HG02759 (cell line): ENCODE data around the gene NARF.
A peak's percentile ranks its signal among the peaks of the same experiment; 100 is the strongest.
"Not testable (repeated sequence)": the region's sequence is repeated elsewhere in the genome, so short reads cannot be mapped to it uniquely, and the experiment has no call there.

Source experiments
- ATAC-seq: cut with Tn5 transposase; IDR thresholded peaks from one replicate; pipeline ENCODE4 v1.9.1; 2021; ENCODE audit warnings: mild to moderate bottlenecking, moderate library complexity; ENCODE audit not compliant: unreplicated experiment

NARF gene

DNA sequence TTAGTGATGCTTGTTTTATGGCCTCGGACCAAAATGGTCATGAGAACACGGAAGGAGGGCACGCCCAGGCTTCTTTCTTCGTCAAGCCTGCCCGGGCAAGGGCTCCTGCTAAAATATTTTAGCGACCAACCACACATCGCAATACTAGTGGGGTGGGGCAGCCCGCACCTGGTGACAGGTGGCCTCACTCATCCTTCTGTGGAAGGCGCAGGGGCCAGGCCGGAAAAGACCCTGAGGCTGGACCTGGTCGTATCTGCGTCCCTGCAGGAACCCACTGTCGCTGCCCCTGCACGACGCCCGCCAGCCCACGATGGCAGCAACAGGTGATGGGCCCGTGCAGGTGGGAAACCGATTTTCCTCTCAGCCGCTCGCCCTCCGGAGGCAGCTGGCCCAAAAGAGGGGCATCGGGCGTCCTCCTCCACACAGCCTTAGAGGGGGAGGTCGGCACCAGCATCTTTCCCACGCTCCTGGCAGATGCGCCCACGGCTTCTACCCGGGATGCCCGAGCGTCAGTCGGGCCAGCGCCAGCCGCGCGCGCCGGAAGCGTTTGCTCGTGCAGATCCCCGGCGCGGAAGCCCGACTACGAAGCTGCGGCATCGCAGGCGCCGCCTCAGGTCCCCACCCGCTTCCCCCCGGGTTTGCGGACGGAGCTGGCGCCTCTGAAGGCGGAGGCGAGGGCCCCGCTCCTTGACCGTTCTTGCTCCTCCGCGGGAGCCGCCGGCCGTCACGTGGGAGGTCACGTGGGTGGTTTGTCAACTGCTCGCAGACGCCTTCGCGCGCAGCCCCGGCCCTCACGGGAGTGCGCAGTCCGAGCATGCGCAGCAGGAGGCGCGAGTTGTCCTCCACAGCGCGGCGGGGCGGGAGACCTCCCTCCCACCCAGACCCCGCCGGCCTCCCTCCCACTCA, 38.2 kb downstream of the NARF start:
- peak; percentile 74 for ATAC-seq

DNA sequence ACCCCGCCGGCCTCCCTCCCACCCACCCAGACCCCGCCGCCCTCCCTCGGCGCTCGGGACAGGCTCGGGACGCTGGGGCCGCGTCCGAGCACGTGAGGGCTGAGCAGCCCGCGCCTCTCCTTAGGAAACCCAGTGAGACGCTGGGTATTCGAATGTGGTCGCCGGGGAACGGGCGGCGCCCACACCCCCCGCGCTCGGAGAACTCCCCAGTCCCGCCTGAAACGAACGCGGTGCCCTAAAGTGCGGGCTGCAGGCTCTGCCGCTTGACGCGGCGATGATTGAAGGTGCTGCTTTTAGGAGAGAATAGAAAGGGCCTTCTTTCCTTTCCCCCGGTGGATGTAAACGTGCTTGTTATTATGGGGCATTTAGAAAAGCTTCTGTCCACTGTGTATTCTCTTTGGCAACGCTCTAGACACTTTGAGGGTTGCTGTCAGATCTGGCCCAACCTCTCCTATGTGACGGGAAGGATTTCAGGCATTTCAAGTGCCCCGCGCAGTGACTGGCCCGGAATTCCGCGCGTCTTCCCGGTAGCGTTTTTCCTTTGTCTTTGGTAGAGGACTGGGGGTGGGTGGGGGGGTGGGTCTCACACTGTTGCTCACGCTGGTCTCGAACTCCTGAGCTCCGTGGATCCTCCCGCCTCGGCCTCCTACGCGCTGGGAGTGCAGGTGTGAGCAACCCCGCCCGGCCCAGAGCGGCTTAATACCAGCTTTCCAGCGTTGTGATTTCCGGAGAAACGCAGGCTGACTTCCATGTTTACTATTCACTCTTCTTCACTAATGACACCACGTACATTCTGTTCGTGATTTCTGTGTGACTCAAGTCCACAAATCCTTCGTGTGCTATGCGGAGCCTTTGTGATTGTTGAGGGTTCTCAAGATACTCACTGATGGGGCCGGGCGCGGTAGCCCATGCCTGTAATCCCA, 39.2 kb downstream of the NARF start:
- peak; percentile 19 for ATAC-seq

DNA sequence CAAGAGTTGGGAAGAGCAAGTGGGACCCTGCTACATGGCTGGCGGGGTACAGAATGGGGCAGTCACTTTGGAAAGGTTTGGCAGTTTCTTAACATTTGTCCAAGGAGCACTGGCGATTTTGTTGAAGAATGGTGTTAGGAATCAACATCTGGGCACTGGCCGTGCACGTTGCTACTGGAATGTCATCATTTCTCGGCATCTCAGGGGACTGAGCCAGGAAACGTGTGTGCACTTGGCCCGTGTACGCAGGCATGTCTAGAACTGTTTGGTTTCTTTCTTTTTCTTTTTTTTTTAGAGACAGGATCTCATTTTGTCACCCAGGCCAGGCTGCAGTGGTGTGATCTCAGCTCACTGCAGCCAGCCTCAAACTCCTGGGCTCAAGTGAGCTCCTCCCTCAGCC, 43.7 kb downstream of the NARF start:
- no peak for ATAC-seq

DNA sequence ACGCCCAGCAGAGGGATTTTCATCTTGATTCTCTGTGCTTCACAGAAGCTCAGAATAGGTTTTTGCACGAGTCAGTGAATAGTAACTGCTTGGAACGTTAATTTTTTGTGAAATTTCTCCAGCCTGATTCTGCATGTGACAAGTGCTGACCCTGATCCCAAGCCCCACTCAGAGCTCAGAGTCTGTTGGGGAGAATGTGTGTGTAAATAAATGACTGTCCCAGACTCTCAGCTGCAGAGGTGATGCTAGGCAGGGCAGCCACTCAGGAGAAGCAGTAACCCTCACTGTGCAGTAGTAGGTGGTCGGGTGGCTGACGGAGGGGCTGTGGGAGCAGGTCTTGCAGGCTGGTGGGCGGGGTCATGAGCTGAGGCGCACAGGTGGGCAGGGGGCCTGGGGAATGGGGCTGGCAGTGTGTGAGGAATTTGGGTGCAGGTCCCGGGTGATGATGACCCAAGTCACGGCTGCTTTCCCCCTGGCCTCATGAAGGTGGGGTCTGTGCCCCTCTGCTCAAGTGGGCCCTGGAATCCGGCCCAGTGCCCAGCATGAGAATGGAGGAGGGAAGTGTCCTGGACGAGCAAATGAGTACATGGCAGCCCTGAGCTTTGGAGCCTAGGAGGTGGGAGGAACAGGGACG, 44.7 kb downstream of the NARF start:
- ATAC-seq: no peak

DNA sequence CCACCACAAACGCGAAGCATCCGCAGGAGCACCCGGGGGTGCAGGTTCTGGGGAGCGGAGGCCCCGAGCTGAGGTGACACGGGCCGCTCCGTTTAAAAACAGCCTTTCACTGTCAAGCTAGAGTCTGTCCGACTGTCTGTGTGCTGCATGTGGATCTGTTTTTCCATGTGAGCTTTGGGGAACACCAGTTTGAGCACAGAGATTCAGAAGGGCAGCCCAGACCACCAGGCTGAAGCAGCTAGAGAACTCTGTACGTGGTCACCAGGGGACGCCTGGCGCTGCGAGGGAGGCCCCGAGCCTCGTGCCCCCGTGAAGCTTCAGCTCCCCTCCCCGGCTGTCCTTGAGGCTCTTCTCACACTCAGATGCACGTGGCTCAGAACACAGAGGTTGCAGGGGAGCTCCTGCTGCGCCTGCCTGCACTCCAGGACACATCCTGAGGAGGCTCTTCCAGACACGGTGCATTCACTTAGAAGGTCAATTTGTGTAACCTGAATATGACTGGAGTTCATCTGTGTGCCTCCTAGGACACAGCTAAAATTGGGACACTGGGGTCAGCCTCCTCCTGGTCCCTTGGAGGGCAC, 45.3 kb downstream of the NARF start:
- ATAC-seq: no peak

DNA sequence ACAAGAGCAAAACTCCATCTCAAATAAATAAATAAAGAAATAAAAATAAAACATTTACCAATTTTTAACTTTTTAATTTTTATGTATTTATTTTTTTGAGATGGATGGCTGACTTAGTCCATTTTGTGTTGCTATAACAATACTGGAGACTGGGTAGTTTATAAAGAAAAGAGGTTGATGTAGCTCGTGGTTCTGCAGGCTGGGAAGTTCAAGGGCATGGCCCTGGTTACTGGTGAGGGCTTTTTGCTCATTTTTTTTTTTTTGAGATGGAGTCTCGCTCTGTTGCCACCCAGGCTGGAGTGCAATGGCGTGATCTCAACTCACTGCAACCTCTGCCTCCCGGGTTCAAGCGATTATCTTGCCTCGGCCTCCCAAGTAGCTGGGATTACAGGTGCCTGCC, 46.8 kb downstream of the NARF start:
- no peak for ATAC-seq

DNA sequence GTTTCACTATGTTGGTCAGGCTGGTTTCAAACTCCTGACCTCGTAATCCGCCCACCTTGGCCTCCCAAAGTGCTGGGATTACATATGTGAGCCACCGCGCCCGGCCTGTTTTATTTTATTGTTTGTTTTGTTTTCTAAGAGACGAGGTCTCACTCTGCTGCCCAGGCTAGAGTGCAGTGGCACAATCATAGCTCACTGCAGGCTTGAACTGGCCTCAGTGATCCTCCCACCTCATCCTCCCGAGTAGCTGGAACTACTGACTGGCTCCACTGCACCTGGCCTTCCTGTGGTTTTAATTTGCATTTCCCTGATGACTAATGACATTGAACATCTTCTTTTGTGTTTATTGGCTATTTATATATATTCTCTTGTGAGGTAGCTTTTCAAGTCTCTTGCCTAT, 47.9 kb downstream of the NARF start:
- peak; percentile 94 for ATAC-seq

DNA sequence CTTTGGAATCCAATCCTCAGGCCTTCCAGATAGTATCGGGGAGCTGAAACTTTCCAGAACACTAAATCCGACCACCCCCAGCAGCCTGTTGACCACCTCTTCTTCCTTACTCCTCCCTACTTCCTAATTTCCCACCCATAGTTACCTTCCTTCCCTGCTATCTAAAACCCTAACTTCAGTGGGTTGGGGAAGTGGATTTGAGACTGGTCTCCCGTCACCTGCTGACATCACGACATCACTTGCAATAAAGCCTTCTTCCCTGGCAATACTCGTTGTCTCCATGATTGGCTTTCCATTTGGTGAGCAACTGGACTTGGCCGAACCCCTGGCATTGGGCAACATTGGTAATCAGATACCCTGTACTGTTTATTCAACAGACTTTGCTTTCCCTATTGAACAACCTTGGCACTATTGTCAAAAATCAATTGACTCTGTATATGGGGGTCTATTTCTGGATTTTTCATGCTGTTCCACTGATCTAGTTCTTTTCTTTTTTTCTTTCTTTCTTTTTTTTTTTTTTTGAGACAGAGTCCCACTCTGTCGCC, 49.2 kb downstream of the NARF start:
- no peak for ATAC-seq

DNA sequence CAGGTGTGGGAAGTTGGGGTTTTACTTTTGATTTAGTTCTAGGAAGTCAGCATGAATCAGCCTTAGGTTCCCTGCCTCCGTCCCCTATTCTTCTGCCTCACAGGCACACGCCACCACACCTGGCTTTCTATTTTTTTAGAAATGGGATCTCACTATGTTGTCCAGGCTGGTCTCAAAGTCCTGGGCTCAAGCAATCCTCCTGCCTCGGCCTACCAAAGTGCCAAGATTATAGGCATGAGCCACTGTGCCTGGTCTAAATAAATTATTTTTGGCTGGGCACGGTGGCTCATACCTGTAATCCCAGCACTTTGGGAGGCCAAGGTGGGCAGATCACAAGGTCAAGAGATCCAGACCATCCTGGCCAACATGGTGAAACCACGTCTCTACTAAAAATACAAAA, 53.1 kb downstream of the NARF start:
- not testable (repeated sequence) for ATAC-seq

DNA sequence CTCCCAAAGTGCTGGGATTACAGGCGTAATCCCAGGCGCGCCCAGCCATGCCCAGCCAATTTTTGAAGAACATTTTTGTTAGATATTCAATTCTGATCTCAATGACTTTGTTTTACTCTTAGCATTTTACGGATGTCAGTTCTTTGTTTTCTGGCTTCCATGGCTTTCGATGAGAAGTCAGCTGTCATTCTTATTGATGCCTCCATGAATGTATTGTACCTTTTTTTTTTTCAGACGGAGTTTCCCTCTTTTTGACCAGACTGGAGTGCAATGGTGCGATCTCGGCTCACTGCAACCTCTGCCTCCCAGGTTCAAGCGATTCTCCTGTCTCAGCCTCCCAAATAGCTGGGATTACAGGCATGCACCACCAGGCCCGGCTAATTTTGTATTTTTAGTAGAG, 55.3 kb downstream of the NARF start:
- ATAC-seq: not testable (repeated sequence)

DNA sequence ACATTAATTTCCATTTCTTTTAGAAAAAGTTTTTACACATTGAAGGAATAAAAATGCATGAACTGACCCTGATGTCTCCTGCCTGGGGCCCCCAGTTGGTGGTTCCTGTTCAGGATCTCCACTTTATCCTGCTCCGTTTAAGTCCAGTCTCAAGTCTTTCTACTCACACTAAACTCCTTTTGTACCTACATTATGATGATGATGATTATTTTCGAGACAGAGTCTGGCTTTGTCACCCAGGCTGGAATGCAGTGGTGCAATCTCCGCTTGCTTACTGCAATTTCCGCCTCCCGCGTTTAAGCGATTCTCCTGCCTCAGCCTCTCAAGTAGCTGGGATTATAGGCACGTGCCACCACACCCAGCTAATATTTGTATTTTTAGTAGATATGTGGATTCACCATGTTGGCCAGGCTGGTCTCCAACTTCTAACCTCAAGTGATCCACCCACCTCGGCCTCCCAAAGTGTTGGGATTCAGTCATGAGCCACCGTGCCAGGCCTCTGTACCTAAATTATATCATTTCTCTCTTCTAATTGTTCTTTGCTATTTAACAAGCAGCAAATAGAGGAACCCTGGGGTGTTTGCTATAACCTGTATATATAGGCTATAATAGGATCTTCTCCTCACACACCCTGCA, 58.8 kb downstream of the NARF start:
- ATAC-seq: no peak

DNA sequence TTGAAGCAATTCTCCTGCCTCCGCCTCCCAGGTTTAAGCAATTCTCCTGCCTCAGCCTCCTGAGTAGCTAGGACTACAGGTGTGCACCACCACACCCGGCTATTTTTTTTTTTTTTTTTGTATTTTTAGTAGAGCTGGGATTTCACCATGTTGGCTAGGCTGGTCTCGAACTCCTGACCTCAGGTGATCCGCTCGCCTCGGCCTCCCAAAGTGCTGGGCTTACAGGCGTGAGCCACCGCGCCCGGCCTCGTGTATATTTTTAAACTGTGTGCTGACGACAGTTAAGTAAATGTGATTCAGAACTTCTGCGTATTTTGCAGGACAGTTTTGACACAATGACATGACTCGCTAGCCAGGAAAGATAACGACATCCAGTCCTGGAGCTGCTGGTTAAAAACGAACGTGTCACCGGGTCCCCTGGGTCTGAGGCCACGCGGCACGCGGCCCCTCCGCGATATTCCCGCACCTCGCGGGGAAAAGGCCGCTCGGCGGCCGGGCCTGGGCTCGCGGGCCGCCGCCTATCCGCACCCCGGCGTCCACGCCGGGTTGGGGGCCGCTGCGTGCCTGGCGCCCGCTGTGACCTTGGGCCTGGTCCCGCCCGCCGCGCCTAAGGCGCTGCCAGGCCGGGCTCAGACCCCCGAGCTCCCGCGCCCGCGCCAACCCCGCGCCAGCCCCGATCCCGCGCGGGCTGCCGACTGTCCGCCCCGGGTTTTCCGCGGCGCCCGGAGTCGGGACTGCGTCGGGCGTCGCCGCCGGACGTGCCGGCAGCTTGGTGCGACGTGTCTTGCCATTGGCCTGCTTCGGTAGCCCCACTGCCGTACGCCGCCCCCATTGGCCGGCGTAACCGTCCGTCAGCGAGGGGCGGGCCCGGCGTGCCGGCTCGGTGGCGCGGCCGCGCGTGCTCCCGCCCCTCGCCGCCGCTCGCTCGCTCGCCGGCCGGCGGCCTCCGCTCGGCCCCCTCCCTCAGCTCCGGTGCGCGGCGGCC, 60.6 kb downstream of the NARF start, which contains the start of gene FOXK2:
Gene FOXK2, plus strand, starts transcription at position 907 of the 985 bp plus-strand sequence. CDS start 157 bp downstream, outside the sequence.
- ATAC-seq: peak; percentile 92

DNA sequence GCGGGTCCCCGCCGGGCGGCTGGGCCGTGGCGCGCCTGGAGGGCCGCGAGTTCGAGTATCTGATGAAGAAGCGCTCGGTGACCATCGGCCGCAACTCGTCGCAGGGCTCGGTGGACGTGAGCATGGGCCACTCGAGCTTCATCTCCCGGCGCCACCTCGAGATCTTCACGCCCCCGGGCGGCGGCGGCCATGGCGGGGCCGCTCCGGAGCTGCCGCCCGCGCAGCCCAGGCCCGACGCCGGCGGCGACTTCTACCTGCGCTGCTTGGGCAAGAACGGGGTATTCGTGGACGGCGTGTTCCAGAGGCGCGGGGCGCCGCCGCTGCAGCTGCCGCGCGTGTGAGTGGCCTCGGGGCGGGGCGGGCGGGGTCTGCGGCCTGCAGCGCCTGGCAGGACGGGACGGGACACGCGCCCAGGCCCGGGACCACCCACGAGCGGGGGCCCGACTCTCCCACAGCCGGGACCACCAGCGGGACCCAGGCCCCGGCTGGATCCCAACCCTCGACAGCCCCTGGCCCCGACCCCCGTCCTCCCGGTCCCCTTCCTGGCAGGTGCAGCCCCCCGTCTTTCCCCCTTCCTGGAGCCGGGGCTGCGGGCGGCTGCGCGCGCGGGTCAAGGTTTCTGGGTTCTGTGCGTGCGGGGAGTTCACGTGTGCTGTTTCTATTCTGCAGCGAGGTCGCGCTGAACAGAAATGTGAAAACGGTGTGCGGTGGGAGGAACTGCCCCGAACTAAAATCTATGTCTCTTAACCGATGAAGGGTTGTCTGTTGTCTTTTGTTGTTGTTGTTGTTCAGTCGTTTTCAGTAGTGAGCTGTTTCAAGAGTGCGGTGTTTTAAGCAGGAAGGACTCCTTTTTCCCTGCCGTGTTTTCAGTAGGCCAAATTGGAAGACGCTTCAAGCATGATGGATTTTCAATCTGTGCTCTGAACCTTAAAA, 61.7 kb downstream of the NARF start:
- peak; percentile 19 for ATAC-seq

DNA sequence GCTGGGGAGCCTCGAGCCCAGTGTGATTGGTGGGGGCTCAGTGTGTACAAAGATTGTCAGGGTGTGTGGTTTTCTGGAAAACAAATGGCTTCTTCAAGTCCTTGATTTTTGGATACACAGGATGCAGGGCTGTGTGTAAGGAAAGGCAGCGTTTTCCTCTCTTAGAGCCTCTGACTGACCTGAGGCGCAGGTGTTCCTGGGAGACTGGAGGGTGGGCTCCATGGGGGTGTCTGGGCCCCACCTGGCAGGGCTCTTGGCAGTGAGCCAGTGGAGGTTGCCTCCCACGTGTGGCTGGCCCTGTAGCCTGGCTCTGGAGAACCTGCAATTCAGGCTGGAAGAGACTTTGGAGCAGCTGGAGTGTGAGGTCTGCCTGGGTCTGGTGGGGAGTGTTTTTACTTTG, 66.0 kb downstream of the NARF start:
- no peak for ATAC-seq

DNA sequence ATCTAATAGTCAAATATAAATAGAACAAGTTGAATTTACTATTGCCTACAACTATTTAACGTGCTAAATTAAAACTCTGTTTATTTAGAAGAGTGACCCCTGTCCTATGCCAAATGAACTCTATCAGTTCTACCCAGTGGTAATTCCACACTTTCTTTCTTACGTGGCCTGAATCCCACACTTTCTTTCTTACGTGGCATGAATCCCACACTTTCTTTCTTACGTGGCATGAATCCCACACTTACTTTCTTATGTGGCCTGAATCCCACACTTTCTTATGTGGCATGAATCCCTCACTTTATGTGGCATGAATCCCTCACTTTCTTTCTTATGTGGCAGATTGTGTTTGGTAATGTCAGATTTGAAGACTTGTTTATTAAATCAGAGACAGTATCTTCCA, 67.2 kb downstream of the NARF start:
- no peak for ATAC-seq

DNA sequence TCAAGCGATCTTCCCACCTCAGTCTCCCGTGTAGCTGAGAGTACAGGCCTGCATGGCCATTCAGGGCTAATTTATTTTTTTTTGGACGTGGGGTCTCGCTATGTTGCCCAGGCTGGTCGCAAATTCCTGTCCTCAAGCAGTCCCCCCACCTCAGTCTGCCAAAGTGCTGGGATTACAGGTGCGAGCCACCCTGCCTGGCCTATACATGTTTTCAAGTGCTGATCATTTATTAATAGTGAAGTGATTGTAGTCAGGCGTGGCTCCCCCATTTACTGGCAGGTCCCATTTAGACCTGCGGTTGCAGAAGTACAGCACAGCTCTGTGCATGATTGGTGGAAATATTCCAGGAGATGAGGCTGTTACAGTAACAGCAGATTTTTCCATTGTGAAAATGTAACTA, 69.4 kb downstream of the NARF start:
- no peak for ATAC-seq

DNA sequence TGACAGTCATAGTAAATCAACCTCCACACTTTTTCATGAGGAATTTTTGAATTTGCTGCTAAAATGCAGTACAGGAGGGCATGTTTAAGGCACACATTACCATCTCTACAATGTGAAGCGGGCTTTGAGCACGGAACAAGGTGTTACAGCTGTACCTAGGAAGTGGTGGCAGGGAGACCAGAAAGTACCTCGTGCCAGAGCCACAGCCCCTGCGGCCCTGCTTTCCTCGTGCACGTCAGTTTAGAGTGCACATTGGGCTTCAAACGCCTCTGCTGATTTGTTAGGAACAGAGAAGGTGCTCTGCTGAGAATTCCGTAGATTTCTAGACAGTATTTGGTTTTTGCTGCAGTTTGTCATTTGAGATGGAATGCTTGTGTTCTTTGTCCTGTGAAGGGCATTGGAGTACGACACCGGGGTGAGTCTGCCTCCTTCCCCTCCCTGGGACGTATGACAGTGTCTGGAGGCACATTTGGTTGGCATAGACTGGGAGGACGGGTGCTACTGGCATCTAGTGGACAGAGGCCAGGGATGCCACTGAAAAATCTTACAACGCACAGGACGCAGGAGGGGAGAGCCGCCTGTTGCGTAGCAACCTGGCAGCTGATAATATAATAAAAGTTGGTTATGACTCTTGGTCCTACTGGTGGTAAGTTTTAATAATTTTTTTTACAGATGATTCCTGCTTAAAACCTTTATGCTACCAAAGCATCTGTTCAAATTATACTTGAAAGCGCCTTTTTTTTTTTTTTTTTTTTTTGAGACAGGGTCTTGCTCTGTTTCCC, 70.1 kb downstream of the NARF start:
- no peak for ATAC-seq
